Measurements from ENCODE around the gene BLTP3A. TPM values are rescaled to one million over a fixed set of nuclear protein-coding genes. Genes with fewer than 3 reads are reported as not detected.

Gene BLTP3A
- polyA plus RNA-seq, 3 donors, result 1.0 to 7.2 (median 1.2) TPM

GRCh38 chr6:34772940-34773339 lies 18.9 kb upstream of the BLTP3A start:
- peak overlapping the region in 1 of 7 donors; percentile 19 for H3K27ac Mint-ChIP-seq
- H3K27me3 ChIP-seq (ENCODE audit: control insufficient read depth in 2 of 2, insufficient read depth in 2 of 2, low read length in 2 of 2), result no peaks in the 10 kb centered on the region
- no peaks in the 10 kb centered on the region for H3K4me1 Mint-ChIP-seq
- H3K4me1 ChIP-seq (ENCODE audit: control insufficient read depth in 1 of 2, insufficient read depth in 2 of 2, low read length in 2 of 2), result no peaks in the 10 kb centered on the region
- WGBS (ENCODE audit: insufficient coverage), result 29% methylated on average over 1 of the region's 4 CpGs
- no peaks in the 10 kb centered on the region for H4K20me1 ChIP-seq (ENCODE audit: insufficient read depth, low read length)
- peaks cover 68 to 87% of the 10 kb centered on the region in 2 donors for H3K36me3 ChIP-seq (replicated peaks in 1 of 2; ENCODE audit: control insufficient read depth in 1 of 2, insufficient read depth in 2 of 2, low read length in 2 of 2)
- intact Hi-C loops (cut with micrococcal nuclease), result no loop called here
- no peak overlapping the region for H3K4me3 Mint-ChIP-seq
- H3K27ac ChIP-seq (ENCODE audit: low read depth in 1 of 2, low read length in 2 of 2), result no peak overlapping the region
- no peak overlapping the region for H3K9ac ChIP-seq (ENCODE audit: insufficient read depth, low read length, poor library complexity, severe bottlenecking)
- no peak for DNase-seq
- H2AFZ ChIP-seq (ENCODE audit: insufficient read depth, low read depth, low read length, poor library complexity, severe bottlenecking), result no peak overlapping the region
- TF ChIP-seq CTCF (IDR thresholded peaks at IDR 0.05), result no peak
- peaks cover 68 to 95% of the 10 kb centered on the region in 2 donors for H3K36me3 Mint-ChIP-seq
- H3K9me3 ChIP-seq (replicated peaks in 1 of 2; ENCODE audit: control insufficient read depth in 1 of 2, insufficient read depth in 1 of 2, low read length in 2 of 2), result no peaks in the 10 kb centered on the region
- peaks cover 0 to 2% (median 0%) of the 10 kb centered on the region in 3 donors for H3K27me3 Mint-ChIP-seq (ENCODE audit: low read depth in 3 of 3)
- H3K79me2 ChIP-seq (ENCODE audit: insufficient read depth, low read length), result no peaks in the 10 kb centered on the region
- H3K4me2 ChIP-seq (replicated peaks; ENCODE audit: extremely low read depth, low read length, poor library complexity, severe bottlenecking), result no peak overlapping the region
- H3K4me3 ChIP-seq (replicated peaks in 1 of 3; ENCODE audit: low read depth in 2 of 3, low read length in 3 of 3), result no peak overlapping the region
- peaks cover 0 to 1% (median 0%) of the 10 kb centered on the region in 7 donors for H3K9me3 Mint-ChIP-seq

DNA sequence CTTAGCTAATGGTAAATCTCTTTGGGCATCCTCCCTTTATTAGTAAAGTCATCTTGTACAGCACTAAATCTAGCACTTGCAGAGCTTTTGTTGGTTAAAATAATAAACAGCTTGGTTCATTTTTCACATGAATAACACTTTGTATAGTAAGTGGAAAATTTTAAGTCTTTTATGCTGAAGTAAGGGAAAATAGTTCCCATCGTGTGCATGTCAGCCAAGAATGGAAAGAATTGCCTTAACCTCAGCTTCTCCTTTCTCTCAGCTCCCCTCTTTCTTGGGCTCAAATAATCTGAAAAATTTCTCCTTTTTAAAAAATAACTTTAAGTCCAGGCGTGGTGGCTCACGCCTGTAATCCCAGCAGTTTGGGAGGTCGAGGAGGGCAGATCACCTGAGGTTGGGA lies 18.0 kb upstream of the BLTP3A start:
- DNase-seq, result no peak
- H2AFZ ChIP-seq (ENCODE audit: insufficient read depth, low read depth, low read length, poor library complexity, severe bottlenecking), result no peak overlapping the region
- peaks cover 61 to 94% of the 10 kb centered on the region in 2 donors for H3K36me3 Mint-ChIP-seq
- H3K4me2 ChIP-seq (replicated peaks; ENCODE audit: extremely low read depth, low read length, poor library complexity, severe bottlenecking), result no peak overlapping the region
- H3K79me2 ChIP-seq (ENCODE audit: insufficient read depth, low read length), result no peaks in the 10 kb centered on the region
- no peak overlapping the region for H3K27ac ChIP-seq (ENCODE audit: low read depth in 1 of 2, low read length in 2 of 2)
- peaks cover 60 to 77% of the 10 kb centered on the region in 2 donors for H3K36me3 ChIP-seq (replicated peaks in 1 of 2; ENCODE audit: control insufficient read depth in 1 of 2, insufficient read depth in 2 of 2, low read length in 2 of 2)
- no peak overlapping the region for H3K27ac Mint-ChIP-seq
- H4K20me1 ChIP-seq (ENCODE audit: insufficient read depth, low read length), result no peaks in the 10 kb centered on the region
- no peaks in the 10 kb centered on the region for H3K27me3 ChIP-seq (ENCODE audit: control insufficient read depth in 2 of 2, insufficient read depth in 2 of 2, low read length in 2 of 2)
- no peak overlapping the region for H3K4me3 Mint-ChIP-seq
- H3K27me3 Mint-ChIP-seq (ENCODE audit: low read depth in 3 of 3), result peaks cover 0 to 2% (median 0%) of the 10 kb centered on the region in 3 donors
- no peak for TF ChIP-seq CTCF (IDR thresholded peaks at IDR 0.05)
- H3K4me3 ChIP-seq (replicated peaks in 1 of 3; ENCODE audit: low read depth in 2 of 3, low read length in 3 of 3), result no peak overlapping the region
- H3K9me3 ChIP-seq (replicated peaks in 1 of 2; ENCODE audit: control insufficient read depth in 1 of 2, insufficient read depth in 1 of 2, low read length in 2 of 2), result no peaks in the 10 kb centered on the region
- H3K9me3 Mint-ChIP-seq, result peaks cover 0 to 1% (median 0%) of the 10 kb centered on the region in 7 donors
- no peak overlapping the region for H3K9ac ChIP-seq (ENCODE audit: insufficient read depth, low read length, poor library complexity, severe bottlenecking)
- intact Hi-C loops (cut with micrococcal nuclease), result no loop called here
- no peaks in the 10 kb centered on the region for H3K4me1 Mint-ChIP-seq
- H3K4me1 ChIP-seq (ENCODE audit: control insufficient read depth in 1 of 2, insufficient read depth in 2 of 2, low read length in 2 of 2), result no peaks in the 10 kb centered on the region
- WGBS (ENCODE audit: insufficient coverage), result no CpG with 5 or more reads among the region's 4 CpGs

Data from CD14-positive monocyte (primary cell).